SU-DHL-6 (cell line): Measurements from ENCODE around the gene ZBTB16.

Source experiments
- H2AFZ ChIP-seq: fragments of 200-600 bp; sonication (generic); 2 replicates; pipeline ENCODE4 v1.6.1; 2014; ENCODE audit warnings: low read depth, mild to moderate bottlenecking, moderate library complexity, mixed read lengths, antibody characterized with exemption, low read length; ENCODE audit not compliant: severe bottlenecking
- H3F3A ChIP-seq: fragments of 200-600 bp; shearing (Covaris generic); 2 replicates; pipeline ENCODE4 v1.6.0; 2016; ENCODE audit warnings: antibody characterized with exemption, mild to moderate bottlenecking; ENCODE audit not compliant: insufficient read depth
- H3K27ac ChIP-seq: fragments of 200-600 bp; sonication (generic); 2 replicates; pipeline ENCODE4 v1.5.1; 2016; ENCODE audit warnings: low read depth, mild to moderate bottlenecking, low read length, moderate library complexity, mixed read lengths
- H3K27me3 ChIP-seq: fragments of 200-600 bp; sonication (generic), shearing (Covaris generic); 2 replicates; pipeline ENCODE4 v1.6.0; 2014; ENCODE audit warnings: mild to moderate bottlenecking, low read length
- H3K36me3 ChIP-seq: fragments of 200-600 bp; sonication (generic); 2 replicates; pipeline ENCODE4 v1.6.1; 2014; ENCODE audit warnings: mild to moderate bottlenecking, low read length, mixed read lengths
- H3K4me2 ChIP-seq: fragments of 300-600, 200-600 bp; shearing (Covaris generic), sonication (generic); 2 replicates; pipeline ENCODE4 v1.6.0; 2014; ENCODE audit warnings: low read length, low read depth, mild to moderate bottlenecking; ENCODE audit not compliant: poor library complexity, severe bottlenecking
- H3K4me3 ChIP-seq: fragments of 200-600 bp; sonication (generic); 2 replicates; pipeline ENCODE4 v1.5.1; 2014; ENCODE audit warnings: antibody characterized with exemption, low read length, mild to moderate bottlenecking, mixed read lengths; ENCODE audit not compliant: insufficient read depth, poor library complexity, severe bottlenecking
- H3K79me2 ChIP-seq: fragments of 200-600 bp; sonication (generic); 2 replicates; pipeline ENCODE4 v1.6.1; 2014; ENCODE audit warnings: mild to moderate bottlenecking, low read length, moderate library complexity; ENCODE audit not compliant: insufficient read depth
- H3K9ac ChIP-seq: fragments of 200-600 bp; sonication (generic); 2 replicates; pipeline ENCODE4 v1.7.0; 2014; ENCODE audit warnings: mild to moderate bottlenecking, low read length
- H3K9me2 ChIP-seq: fragments of 200-600 bp; sonication (generic); replicated peaks from 2 replicates; pipeline ENCODE4 v1.6.1; 2014; ENCODE audit warnings: low read length; ENCODE audit not compliant: insufficient read depth
- H3K9me3 ChIP-seq: fragments of 200-600 bp; sonication (generic); 2 replicates; pipeline ENCODE4 v1.6.1; 2014; ENCODE audit warnings: low read length, mixed read lengths; ENCODE audit not compliant: insufficient read depth
- H4K20me1 ChIP-seq: fragments of 200-600 bp; sonication (generic); 2 replicates; pipeline ENCODE4 v1.6.1; 2014; ENCODE audit warnings: low read depth, mild to moderate bottlenecking, antibody characterized with exemption, low read length, moderate library complexity, mixed read lengths
- EZH2phosphoT487 ChIP-seq: fragments of 200-600 bp; sonication (generic), shearing (Covaris generic); conservative IDR thresholded peaks from 2 replicates; pipeline ENCODE4 v1.6.1; 2018; ENCODE audit warnings: mild to moderate bottlenecking, antibody characterized with exemption, low read length, moderate library complexity, mixed read lengths
- TF ChIP-seq, protein P1 (sequence below): fragments of 200-600 bp; sonication (generic); IDR thresholded peaks from one replicate; pipeline ENCODE4 v1.5.1; 2017; ENCODE audit warnings: antibody characterized with exemption, mild to moderate bottlenecking, low read length, moderate library complexity; ENCODE audit not compliant: insufficient read depth, poor library complexity, severe bottlenecking

ZBTB16 gene

GRCh38 chr11:114141863-114142580 is 82.5 kb downstream of the ZBTB16 start:
- H3K4me2 ChIP-seq: no peak overlapping the region
- no peaks in the 10 kb centered on the region for H3F3A ChIP-seq
- H3K27ac ChIP-seq: no peak overlapping the region
- no peak overlapping the region for H3K4me3 ChIP-seq
- H3K79me2 ChIP-seq: no peaks in the 10 kb centered on the region
- no peaks in the 10 kb centered on the region for H3K27me3 ChIP-seq
- H3K9me2 ChIP-seq: no peaks in the 10 kb centered on the region
- H4K20me1 ChIP-seq: no peaks in the 10 kb centered on the region
- H3K36me3 ChIP-seq: no peaks in the 10 kb centered on the region
- TF ChIP-seq, protein P1, sequence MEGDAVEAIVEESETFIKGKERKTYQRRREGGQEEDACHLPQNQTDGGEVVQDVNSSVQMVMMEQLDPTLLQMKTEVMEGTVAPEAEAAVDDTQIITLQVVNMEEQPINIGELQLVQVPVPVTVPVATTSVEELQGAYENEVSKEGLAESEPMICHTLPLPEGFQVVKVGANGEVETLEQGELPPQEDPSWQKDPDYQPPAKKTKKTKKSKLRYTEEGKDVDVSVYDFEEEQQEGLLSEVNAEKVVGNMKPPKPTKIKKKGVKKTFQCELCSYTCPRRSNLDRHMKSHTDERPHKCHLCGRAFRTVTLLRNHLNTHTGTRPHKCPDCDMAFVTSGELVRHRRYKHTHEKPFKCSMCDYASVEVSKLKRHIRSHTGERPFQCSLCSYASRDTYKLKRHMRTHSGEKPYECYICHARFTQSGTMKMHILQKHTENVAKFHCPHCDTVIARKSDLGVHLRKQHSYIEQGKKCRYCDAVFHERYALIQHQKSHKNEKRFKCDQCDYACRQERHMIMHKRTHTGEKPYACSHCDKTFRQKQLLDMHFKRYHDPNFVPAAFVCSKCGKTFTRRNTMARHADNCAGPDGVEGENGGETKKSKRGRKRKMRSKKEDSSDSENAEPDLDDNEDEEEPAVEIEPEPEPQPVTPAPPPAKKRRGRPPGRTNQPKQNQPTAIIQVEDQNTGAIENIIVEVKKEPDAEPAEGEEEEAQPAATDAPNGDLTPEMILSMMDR: no peak
- no peak for TF ChIP-seq EZH2phosphoT487
- no peaks in the 10 kb centered on the region for H3K9me3 ChIP-seq
- no peak overlapping the region for H3K9ac ChIP-seq
- H2AFZ ChIP-seq: no peak overlapping the region

- no peaks in the 10 kb centered on the region for H4K20me1 ChIP-seq
- TF ChIP-seq EZH2phosphoT487: no peak
- TF ChIP-seq, protein P1: no peak
- H3F3A ChIP-seq: no peaks in the 10 kb centered on the region
- H3K36me3 ChIP-seq: no peaks in the 10 kb centered on the region
- H3K4me3 ChIP-seq: no peak overlapping the region
- H3K79me2 ChIP-seq: no peaks in the 10 kb centered on the region
- H3K4me2 ChIP-seq: no peak overlapping the region
- no peaks in the 10 kb centered on the region for H3K9me2 ChIP-seq
- H3K27me3 ChIP-seq: no peaks in the 10 kb centered on the region
- no peak overlapping the region for H2AFZ ChIP-seq
- no peak overlapping the region for H3K9ac ChIP-seq
- no peaks in the 10 kb centered on the region for H3K9me3 ChIP-seq
- no peak overlapping the region for H3K27ac ChIP-seq
These were observed 83.2 kb downstream of the ZBTB16 start for GRCh38 chr11:114142707-114143106.

GRCh38 chr11:114145166-114145775 is 85.8 kb downstream of the ZBTB16 start:
- Histone ChIP-seq H3K9ac (no peak overlapping the region), H3K4me2 (no peak overlapping the region), H3K27me3 (no peaks in the 10 kb centered on the region), H3K9me3 (no peaks in the 10 kb centered on the region), H3K79me2 (no peaks in the 10 kb centered on the region), H2AFZ (no peak overlapping the region), H3K4me3 (no peak overlapping the region), H3K9me2 (no peaks in the 10 kb centered on the region), H4K20me1 (no peaks in the 10 kb centered on the region), H3F3A (no peaks in the 10 kb centered on the region), H3K27ac (no peak overlapping the region), H3K36me3 (no peaks in the 10 kb centered on the region)
- TF ChIP-seq, protein P1: no peak
- TF ChIP-seq EZH2phosphoT487: no peak
